ENCODE data around the gene MICAL3.

GRCh38 chr22:17807578-17808410 is 216.6 kb downstream of the MICAL3 start:
- TF ChIP-seq EZH2phosphoT487 (IDR thresholded peaks at IDR 0.05) (no peak), EZH2 (IDR thresholded peaks at IDR 0.05) (no peak)
- TF ChIP-seq, protein P1, sequence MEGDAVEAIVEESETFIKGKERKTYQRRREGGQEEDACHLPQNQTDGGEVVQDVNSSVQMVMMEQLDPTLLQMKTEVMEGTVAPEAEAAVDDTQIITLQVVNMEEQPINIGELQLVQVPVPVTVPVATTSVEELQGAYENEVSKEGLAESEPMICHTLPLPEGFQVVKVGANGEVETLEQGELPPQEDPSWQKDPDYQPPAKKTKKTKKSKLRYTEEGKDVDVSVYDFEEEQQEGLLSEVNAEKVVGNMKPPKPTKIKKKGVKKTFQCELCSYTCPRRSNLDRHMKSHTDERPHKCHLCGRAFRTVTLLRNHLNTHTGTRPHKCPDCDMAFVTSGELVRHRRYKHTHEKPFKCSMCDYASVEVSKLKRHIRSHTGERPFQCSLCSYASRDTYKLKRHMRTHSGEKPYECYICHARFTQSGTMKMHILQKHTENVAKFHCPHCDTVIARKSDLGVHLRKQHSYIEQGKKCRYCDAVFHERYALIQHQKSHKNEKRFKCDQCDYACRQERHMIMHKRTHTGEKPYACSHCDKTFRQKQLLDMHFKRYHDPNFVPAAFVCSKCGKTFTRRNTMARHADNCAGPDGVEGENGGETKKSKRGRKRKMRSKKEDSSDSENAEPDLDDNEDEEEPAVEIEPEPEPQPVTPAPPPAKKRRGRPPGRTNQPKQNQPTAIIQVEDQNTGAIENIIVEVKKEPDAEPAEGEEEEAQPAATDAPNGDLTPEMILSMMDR (IDR thresholded peaks at IDR 0.05): no peak

All from neural progenitor cell (in vitro differentiated cells).